ENCODE data around the gene C1orf35.

C1orf35 gene

GRCh38 chr1:228095161-228095560, 8.0 kb downstream of the C1orf35 start:
- DNase-seq (ENCODE audit: low spot score), result no peak
- in situ Hi-C loops (cut with MboI; ENCODE audit: low pct_unique_long_range_greater_than_20kb, low sequenced_read_pairs, unreplicated experiment), result no loop called here
- TF ChIP-seq, protein P1, sequence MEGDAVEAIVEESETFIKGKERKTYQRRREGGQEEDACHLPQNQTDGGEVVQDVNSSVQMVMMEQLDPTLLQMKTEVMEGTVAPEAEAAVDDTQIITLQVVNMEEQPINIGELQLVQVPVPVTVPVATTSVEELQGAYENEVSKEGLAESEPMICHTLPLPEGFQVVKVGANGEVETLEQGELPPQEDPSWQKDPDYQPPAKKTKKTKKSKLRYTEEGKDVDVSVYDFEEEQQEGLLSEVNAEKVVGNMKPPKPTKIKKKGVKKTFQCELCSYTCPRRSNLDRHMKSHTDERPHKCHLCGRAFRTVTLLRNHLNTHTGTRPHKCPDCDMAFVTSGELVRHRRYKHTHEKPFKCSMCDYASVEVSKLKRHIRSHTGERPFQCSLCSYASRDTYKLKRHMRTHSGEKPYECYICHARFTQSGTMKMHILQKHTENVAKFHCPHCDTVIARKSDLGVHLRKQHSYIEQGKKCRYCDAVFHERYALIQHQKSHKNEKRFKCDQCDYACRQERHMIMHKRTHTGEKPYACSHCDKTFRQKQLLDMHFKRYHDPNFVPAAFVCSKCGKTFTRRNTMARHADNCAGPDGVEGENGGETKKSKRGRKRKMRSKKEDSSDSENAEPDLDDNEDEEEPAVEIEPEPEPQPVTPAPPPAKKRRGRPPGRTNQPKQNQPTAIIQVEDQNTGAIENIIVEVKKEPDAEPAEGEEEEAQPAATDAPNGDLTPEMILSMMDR (IDR thresholded peaks at IDR 0.05; ENCODE audit: extremely low read depth, insufficient read depth, missing control alignments), result no peak

- in situ Hi-C loops (cut with MboI; ENCODE audit: low pct_unique_long_range_greater_than_20kb, low sequenced_read_pairs, unreplicated experiment), result no loop called here
- TF ChIP-seq, protein P1 (IDR thresholded peaks at IDR 0.05; ENCODE audit: extremely low read depth, insufficient read depth, missing control alignments), result no peak
- DNase-seq (ENCODE audit: low spot score), result no peak
Measured at GRCh38 chr1:228094432-228095016, 8.6 kb downstream of the C1orf35 start.

- TF ChIP-seq, protein P1 (IDR thresholded peaks at IDR 0.05; ENCODE audit: extremely low read depth, insufficient read depth, missing control alignments), result no peak
- in situ Hi-C loops (cut with MboI; ENCODE audit: low pct_unique_long_range_greater_than_20kb, low sequenced_read_pairs, unreplicated experiment), result no loop called here
- no peak for DNase-seq (ENCODE audit: low spot score)
Measured at GRCh38 chr1:228093050-228093906, 9.8 kb downstream of the C1orf35 start.

DNA sequence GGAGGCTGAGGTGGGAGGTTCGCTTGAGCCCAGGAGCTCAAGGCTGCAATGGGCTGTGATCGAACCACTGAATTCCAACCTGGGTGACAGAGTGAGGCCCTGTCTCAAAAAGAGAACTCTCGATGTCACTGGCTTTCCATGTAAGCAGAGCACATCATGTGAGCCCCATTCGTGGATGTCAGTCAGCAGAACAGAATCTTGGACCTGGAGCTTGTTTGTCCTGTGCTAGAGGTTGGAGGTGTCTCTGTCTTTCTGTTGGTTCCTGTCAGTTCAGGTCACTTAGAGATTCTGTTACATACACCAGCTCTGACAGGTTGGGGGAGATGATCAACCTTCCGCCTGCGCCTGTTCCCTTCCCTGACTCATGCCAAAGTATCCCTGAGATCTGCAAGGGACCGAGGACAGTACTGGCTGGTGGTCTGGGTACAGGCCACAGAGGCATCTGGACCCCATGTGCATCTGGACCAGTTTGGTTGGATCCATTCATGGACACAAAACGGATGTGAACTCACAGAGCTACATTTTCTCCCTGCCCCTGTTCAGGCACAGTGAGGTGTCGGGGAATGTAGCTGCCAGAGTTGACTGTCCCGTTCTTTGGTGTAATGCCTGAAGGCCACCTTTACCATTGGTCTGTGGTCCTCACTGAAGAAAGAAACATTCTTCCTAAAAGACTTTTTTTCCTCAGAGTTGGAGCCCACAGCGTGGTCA, 10.6 kb downstream of the C1orf35 start:
- TF ChIP-seq, protein P1 (IDR thresholded peaks at IDR 0.05; ENCODE audit: extremely low read depth, insufficient read depth, missing control alignments), result no peak
- DNase-seq (ENCODE audit: low spot score), result no peak
- in situ Hi-C loops (cut with MboI; ENCODE audit: low pct_unique_long_range_greater_than_20kb, low sequenced_read_pairs, unreplicated experiment), result no loop called here

DNA sequence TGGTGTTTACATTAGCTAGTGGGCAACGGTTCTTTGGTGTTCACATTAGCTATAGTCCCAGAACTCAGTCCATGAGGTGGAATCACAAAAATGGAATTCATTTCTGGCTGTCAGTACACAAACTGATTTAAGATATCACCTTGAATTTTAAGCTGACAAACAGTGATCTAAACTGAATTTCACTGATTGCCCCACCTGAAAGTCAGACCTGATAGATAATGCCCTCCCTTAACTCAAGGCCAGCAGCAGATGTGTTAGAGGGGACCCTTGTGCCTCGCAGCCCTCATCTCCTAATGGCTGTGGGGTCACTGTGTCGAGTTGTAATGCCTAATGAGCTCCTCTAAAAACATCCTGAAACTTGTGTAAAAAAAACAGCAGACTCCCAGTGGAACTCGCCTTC, 12.0 kb downstream of the C1orf35 start:
- DNase-seq (ENCODE audit: low spot score), result no peak
- in situ Hi-C loops (cut with MboI; ENCODE audit: low pct_unique_long_range_greater_than_20kb, low sequenced_read_pairs, unreplicated experiment), result no loop called here
- TF ChIP-seq, protein P1 (IDR thresholded peaks at IDR 0.05; ENCODE audit: extremely low read depth, insufficient read depth, missing control alignments), result no peak

DNA sequence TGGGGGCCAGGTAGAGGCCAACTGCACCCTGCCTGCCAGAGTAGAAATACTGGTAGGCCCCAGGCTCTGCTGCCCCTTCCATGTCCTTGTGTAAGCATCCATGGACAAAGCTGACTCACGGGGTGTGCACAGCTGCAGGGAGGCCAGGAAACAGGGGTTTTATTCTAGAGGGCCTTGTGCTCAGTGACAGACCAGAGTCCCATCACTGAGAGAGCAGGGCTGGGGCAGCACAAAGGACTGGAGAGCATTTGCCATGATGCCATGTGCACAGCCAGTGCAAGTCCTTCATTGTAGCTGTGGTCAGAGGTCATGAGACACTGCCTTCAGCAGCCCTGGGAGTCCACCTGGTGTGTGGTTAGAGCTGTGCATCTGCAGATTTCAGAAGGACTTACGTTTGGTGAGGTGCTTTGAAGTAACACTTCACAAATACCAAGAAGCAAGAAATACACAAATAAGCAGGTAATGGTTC, 12.5 kb downstream of the C1orf35 start:
- in situ Hi-C loops (cut with MboI; ENCODE audit: low pct_unique_long_range_greater_than_20kb, low sequenced_read_pairs, unreplicated experiment), result no loop called here
- TF ChIP-seq, protein P1 (IDR thresholded peaks at IDR 0.05; ENCODE audit: extremely low read depth, insufficient read depth, missing control alignments), result no peak

More for the DNA sequence above, 12.5 kb downstream of the C1orf35 start:
- DNase-seq (ENCODE audit: low spot score), result no peak

Measured in GM13977 (cell line).